IPS-18a (cell line): ENCODE measurements around the gene CMTR2.
A peak's percentile ranks its signal among the peaks of the same experiment; 100 is the strongest.
"Not testable (repeated sequence)": the region's sequence is repeated elsewhere in the genome, so short reads cannot be mapped to it uniquely, and the experiment has no call there.

Experiments used
- H3K27ac ChIP-seq: one replicate; pipeline ENCODE4 v1.5.1; 2013; ENCODE audit warnings: low read length
- H3K27me3 ChIP-seq: one replicate; pipeline ENCODE4 v1.6.1; 2013; ENCODE audit warnings: mild to moderate bottlenecking, low read length; ENCODE audit not compliant: control insufficient read depth, insufficient read depth
- H3K36me3 ChIP-seq: one replicate; pipeline ENCODE4 v1.6.1; 2013; ENCODE audit warnings: low read depth, low read length; ENCODE audit not compliant: control insufficient read depth
- H3K4me1 ChIP-seq: one replicate; pipeline ENCODE4 v1.6.1; 2013; ENCODE audit warnings: low read depth, low read length; ENCODE audit not compliant: control insufficient read depth
- H3K4me3 ChIP-seq: one replicate; pipeline ENCODE4 v1.5.1; 2013; ENCODE audit warnings: low read length
- H3K9ac ChIP-seq: one replicate; pipeline ENCODE4 v1.6.1; 2013; ENCODE audit warnings: mild to moderate bottlenecking, low read length, moderate library complexity
- H3K9me3 ChIP-seq: one replicate; pipeline ENCODE4 v1.6.1; 2013; ENCODE audit warnings: low read depth, low read length; ENCODE audit not compliant: control insufficient read depth

The CMTR2 gene, protein sequence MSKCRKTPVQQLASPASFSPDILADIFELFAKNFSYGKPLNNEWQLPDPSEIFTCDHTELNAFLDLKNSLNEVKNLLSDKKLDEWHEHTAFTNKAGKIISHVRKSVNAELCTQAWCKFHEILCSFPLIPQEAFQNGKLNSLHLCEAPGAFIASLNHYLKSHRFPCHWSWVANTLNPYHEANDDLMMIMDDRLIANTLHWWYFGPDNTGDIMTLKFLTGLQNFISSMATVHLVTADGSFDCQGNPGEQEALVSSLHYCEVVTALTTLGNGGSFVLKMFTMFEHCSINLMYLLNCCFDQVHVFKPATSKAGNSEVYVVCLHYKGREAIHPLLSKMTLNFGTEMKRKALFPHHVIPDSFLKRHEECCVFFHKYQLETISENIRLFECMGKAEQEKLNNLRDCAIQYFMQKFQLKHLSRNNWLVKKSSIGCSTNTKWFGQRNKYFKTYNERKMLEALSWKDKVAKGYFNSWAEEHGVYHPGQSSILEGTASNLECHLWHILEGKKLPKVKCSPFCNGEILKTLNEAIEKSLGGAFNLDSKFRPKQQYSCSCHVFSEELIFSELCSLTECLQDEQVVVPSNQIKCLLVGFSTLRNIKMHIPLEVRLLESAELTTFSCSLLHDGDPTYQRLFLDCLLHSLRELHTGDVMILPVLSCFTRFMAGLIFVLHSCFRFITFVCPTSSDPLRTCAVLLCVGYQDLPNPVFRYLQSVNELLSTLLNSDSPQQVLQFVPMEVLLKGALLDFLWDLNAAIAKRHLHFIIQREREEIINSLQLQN

DNA sequence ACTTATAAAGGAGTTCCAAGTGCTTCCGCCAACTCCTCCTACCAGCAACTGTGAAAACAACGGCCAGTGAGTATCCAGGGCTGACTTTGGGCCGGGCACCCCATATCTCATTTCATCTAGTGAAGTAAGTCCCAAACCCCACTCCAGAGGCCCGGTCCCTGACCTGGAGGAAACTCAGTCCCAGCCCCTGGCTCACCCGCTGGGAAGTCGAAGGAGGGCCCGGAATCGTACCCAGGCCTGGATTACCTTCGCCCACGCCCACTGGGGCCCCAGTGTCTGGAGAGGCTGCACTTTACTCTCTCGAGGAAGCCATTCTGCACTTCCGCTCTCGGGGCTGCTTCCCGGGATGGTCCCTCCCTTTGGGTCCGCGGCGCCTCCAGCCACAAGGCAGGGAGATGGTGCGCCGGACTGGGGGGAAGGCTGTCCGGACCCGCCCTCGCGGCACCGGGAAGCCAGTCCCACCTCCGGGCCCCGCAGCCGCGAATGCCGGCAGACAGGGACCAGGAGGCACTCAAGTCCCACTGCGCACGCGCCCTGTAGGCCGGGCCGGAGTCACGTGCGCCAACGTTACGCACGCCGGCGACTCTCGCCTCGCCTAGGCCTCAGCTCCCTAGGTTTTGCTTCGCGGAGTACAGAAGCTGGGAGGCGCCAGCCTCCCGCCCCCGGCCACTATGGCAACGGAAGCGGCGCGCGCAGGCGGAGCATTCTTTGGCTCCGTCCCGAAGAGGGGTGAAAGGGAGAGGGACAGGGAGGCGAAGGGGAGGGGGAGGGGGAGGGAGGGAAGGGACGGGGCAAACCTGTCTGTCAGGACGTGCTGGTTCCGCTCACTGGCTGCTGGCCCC is at the start of gene CMTR2:
Gene CMTR2, minus strand, starts transcription at position 513 of the 842 bp plus-strand sequence. CDS start 3,482 bp downstream, outside the sequence.
- H3K27ac ChIP-seq = peak within 1 kb of the TSS; percentile 81
- H3K9ac ChIP-seq = peak within 1 kb of the TSS; percentile 80
- no peaks in the 10 kb centered on the region for H3K27me3 ChIP-seq

DNA sequence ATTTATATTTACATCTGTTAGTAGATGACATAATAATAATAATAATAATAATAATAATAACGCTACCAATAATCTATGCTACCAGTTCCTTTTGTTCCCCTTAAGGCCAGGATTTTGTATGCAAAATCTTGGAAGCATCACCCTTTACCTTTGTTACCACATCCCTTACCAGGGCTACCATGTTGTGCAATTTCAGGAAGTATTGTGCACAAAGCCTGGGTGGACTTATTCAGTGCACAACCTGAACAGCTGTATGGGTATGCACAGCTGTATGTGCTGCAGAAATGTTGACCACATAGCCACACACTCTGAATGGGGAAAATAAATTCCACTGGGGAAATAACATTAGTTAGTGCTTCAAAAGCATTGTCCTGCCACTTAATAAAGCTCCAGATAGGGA is 49.4 kb upstream of the CMTR2 start:
- Histone ChIP-seq H3K36me3 (no peaks in the 10 kb centered on the region), H3K9me3 (no peaks in the 10 kb centered on the region), H3K4me3 (no peak overlapping the region)

More for the DNA sequence above, at the start of gene CMTR2:
- Histone ChIP-seq H3K9me3 (no peaks in the 10 kb centered on the region), H3K4me1 (peaks cover 15% of the 10 kb centered on the region), H3K4me3 (peak within 1 kb of the TSS; percentile 77), H3K36me3 (peaks cover 22% of the 10 kb centered on the region)

DNA sequence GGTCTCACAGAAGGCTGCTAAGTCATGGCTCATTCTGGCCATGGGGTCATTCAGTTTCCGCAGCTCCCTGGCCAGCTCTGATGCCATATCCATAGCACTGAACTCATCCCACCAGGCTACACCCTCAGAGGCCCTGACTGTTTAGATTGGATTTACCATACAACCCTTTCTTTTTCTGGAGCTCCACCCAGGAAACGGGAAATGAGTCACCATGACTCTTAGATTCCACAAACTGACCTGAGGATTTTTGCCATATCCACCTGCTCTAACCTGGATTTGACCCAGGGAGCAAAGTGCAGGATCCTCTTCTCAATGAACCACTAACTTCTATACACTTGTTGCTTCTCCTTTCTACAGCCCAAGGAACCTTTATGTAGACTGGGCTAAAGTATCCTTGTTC is 49.0 kb upstream of the CMTR2 start:
- no peak overlapping the region for H3K27ac ChIP-seq

More for the DNA sequence above, 49.4 kb upstream of the CMTR2 start:
- H3K4me1 ChIP-seq = no peaks in the 10 kb centered on the region
- H3K9ac ChIP-seq = no peak overlapping the region
- H3K27me3 ChIP-seq = no peaks in the 10 kb centered on the region
- no peak overlapping the region for H3K27ac ChIP-seq

DNA sequence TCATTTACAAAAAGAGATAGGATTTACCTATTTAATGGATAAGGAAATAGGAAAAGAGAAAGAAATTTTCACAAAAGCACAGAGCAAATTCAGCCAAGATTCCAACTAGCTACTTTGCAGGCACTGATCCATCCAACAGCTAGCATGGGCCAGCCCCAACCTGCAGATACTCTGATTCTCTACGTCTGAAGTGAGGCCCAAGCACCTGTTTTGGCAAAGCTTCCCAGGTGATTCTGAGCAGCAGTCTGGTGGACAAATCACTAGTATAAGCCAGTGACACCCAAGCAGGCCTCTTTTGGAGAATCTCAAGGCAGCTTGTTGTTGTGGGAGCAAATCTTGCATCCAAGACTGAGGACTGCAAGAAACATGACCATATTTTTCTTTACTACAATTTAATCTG is 48.4 kb upstream of the CMTR2 start:
- Histone ChIP-seq H3K9me3 (no peaks in the 10 kb centered on the region), H3K36me3 (no peaks in the 10 kb centered on the region), H3K4me1 (no peaks in the 10 kb centered on the region), H3K27ac (no peak overlapping the region), H3K27me3 (no peaks in the 10 kb centered on the region), H3K9ac (no peak overlapping the region), H3K4me3 (no peak overlapping the region)

More for the DNA sequence above, 49.0 kb upstream of the CMTR2 start:
- no peaks in the 10 kb centered on the region for H3K27me3 ChIP-seq
- no peaks in the 10 kb centered on the region for H3K9me3 ChIP-seq
- H3K4me3 ChIP-seq = no peak overlapping the region
- H3K4me1 ChIP-seq = no peaks in the 10 kb centered on the region
- no peak overlapping the region for H3K9ac ChIP-seq
- no peaks in the 10 kb centered on the region for H3K36me3 ChIP-seq

DNA sequence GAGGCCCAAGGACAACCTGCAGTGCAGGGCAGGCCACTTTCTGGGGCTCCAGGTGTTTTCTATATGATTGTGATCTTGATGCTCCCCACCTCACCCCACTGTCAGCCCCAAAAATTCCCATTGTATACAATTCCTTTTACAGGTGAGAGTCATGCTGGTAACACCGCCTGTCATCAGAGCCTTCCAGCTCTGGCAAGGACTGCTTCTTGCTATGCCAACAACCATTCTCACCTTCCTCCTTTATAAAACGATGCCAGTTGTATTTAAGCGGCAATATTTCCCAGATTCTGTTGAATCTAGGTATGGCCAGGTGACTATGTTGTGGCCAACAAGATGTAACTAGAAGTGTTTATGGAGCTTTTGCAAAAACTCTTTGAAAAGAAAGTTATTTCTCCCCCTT is 38.9 kb upstream of the CMTR2 start:
- Histone ChIP-seq H3K4me1 (no peaks in the 10 kb centered on the region), H3K27ac (no peak overlapping the region), H3K9me3 (no peaks in the 10 kb centered on the region), H3K36me3 (no peaks in the 10 kb centered on the region), H3K9ac (no peak overlapping the region), H3K4me3 (no peak overlapping the region), H3K27me3 (no peaks in the 10 kb centered on the region)

DNA sequence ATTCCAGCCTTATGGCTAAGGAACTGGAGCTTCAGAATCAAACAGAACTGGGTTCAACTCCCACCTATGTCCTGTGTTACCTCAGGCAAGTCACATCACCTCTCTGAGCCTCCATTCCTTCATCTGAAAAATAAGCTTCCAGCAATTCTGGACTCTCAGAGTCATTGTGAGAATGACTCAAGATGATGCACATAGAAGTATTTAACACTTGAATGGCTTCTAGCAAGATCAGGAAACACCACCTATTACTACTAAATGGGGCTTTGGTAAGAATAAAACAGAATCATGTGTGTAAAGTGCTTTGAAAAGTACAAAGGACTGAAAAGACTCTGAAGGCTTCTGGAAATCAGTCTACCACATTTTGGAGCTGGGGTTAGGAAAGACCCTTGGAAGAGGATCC is 38.5 kb upstream of the CMTR2 start:
- H3K27me3 ChIP-seq = no peaks in the 10 kb centered on the region
- H3K9me3 ChIP-seq = no peaks in the 10 kb centered on the region
- H3K4me3 ChIP-seq = no peak overlapping the region
- H3K36me3 ChIP-seq = no peaks in the 10 kb centered on the region
- no peak overlapping the region for H3K9ac ChIP-seq
- H3K4me1 ChIP-seq = no peaks in the 10 kb centered on the region
- no peak overlapping the region for H3K27ac ChIP-seq

DNA sequence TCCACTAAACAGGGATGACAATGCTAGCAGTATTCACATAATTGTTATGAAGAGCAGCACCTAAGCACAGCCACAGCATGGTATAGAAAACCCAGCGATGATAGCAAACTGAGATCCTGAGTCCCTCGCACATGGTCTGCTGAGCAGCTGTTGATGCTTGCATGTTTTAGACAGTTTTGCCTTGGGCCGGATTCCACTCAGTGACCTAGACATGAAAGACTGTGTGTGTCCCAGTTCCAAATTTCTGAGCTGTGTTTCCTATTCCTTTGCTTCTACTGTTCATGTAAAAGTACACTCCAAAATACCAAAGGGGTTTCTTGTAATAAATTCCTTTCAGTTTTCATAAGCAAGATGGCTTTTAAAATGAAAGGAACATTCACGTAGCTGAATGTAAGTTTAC is 30.8 kb upstream of the CMTR2 start:
- Histone ChIP-seq H3K9me3 (no peaks in the 10 kb centered on the region), H3K9ac (no peak overlapping the region), H3K4me3 (no peak overlapping the region), H3K27me3 (no peaks in the 10 kb centered on the region), H3K36me3 (no peaks in the 10 kb centered on the region), H3K4me1 (no peaks in the 10 kb centered on the region), H3K27ac (no peak overlapping the region)

DNA sequence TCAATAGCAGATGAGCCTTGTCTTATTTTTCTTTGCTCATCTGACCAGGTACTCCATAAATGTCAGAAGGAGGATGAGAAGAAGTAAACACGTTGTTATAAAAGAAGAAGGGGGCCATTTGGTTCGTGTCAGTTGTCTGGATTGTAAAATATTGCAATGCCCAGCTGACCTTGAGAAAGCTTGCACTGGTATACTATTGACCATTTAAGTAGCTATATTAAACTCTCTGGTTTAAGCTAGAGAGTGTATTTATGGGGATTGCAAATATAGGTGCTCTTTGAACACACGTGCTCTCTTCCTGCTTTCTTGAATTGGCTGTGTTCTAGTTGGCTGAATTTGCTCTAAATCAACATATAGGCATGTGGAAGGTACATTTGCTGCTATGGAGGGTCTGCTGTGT is 26.1 kb upstream of the CMTR2 start:
- Histone ChIP-seq H3K27me3 (no peaks in the 10 kb centered on the region), H3K27ac (no peak overlapping the region), H3K9ac (no peak overlapping the region), H3K36me3 (no peaks in the 10 kb centered on the region), H3K9me3 (no peaks in the 10 kb centered on the region), H3K4me1 (no peaks in the 10 kb centered on the region), H3K4me3 (no peak overlapping the region)

DNA sequence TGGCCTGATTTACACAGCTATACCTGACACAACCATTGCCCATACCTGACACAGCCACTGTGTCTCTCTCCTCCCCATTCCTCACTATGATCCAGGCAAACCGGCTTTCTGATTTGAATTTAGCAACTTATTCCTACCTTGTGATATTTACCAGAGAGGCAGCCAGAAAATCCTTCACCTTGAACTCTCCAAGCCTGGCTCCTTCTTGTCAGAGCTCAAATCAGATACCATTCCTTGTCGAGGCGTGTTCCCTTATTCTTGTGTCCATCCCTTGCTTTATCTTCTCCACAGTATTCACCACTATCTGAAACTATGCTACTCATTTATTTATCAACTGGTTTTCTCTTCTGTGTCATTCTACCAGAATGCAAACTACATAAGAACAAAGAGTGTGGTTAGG is 24.4 kb upstream of the CMTR2 start:
- not testable (repeated sequence) for H3K9me3 ChIP-seq, H3K27ac ChIP-seq

DNA sequence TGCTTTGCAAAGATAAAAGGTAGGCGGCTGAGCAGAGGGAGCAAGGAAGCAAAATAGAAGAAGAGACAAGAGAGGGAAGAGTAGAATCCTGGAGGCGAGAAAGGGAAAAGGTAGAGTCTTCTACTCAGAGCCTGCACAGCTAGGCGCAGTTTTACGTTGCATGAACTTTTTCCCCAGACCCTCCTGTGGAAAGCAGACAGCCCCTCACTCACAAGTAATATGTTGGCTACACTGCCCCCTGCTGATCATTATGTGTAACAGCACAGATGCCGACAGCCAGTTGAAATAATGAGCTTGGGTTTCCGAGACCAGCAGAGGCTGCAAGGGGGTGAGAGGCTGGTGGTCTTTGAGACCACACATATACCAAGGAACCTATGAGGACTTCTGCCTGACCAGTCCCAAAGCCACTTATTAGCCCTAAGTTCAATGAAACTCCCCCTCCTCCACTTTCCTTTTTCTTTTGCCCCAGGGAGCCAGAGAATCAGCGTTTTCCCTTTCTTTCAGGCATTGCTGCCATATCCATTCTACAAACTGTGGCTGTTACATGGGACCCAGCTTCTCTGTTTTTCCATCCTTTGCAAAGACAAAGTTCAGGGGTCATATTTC is 22.5 kb upstream of the CMTR2 start:
- H3K27ac ChIP-seq = no peak overlapping the region
- no peaks in the 10 kb centered on the region for H3K9me3 ChIP-seq
- no peaks in the 10 kb centered on the region for H3K36me3 ChIP-seq
- H3K27me3 ChIP-seq = no peaks in the 10 kb centered on the region
- H3K4me1 ChIP-seq = no peaks in the 10 kb centered on the region
- H3K4me3 ChIP-seq = no peak overlapping the region
- H3K9ac ChIP-seq = no peak overlapping the region

More for the DNA sequence above, 24.4 kb upstream of the CMTR2 start:
- H3K36me3 ChIP-seq, H3K4me3 ChIP-seq, H3K9ac ChIP-seq, H3K4me1 ChIP-seq, H3K27me3 ChIP-seq: not testable (repeated sequence)

DNA sequence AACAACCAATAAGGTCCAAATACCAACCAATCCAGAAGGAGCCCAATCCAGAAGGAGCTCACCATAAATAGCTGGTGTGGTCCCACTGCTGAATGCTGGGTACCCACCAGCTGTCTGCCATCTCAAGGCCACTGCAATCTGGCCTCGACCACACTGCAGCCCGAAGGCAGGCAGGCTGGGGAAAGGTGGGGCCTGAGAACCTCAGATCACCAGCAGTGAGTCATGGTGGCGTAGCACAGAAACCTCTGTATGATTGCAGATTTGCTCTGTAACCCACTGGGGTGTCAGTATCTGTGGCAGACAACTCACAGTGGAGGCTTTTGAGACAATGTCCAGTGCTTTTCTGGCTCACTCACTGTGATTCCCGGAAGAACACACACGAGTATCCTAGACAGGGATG is 14.7 kb upstream of the CMTR2 start:
- H3K4me3 ChIP-seq = no peak overlapping the region
- no peak overlapping the region for H3K9ac ChIP-seq
- no peak overlapping the region for H3K27ac ChIP-seq
- no peaks in the 10 kb centered on the region for H3K9me3 ChIP-seq
- H3K4me1 ChIP-seq = no peaks in the 10 kb centered on the region
- H3K36me3 ChIP-seq = no peaks in the 10 kb centered on the region
- H3K27me3 ChIP-seq = no peaks in the 10 kb centered on the region
